ENCODE measurements around the gene MAP3K2.

DNA sequence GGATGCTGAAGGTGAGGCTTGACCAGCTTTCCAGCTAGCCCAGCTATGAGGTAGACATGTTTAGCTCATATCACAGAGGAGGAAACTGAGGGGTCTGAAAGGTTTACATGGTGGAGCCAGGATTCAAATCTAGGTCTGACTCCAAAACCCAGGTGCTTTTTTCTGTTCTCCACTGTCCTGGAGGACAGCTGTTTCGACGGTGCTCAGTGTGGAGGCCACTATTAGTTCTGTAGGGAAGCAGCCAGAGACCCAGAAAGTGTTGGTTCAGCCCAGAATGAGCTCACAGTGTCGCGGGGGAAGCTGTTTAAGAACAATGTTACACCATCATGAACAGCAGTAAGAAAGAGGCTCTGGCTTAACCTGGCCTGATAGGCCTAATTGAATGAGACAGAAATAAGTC, 41.5 kb upstream of the MAP3K2 start:
- TF ChIP-seq, protein P1, sequence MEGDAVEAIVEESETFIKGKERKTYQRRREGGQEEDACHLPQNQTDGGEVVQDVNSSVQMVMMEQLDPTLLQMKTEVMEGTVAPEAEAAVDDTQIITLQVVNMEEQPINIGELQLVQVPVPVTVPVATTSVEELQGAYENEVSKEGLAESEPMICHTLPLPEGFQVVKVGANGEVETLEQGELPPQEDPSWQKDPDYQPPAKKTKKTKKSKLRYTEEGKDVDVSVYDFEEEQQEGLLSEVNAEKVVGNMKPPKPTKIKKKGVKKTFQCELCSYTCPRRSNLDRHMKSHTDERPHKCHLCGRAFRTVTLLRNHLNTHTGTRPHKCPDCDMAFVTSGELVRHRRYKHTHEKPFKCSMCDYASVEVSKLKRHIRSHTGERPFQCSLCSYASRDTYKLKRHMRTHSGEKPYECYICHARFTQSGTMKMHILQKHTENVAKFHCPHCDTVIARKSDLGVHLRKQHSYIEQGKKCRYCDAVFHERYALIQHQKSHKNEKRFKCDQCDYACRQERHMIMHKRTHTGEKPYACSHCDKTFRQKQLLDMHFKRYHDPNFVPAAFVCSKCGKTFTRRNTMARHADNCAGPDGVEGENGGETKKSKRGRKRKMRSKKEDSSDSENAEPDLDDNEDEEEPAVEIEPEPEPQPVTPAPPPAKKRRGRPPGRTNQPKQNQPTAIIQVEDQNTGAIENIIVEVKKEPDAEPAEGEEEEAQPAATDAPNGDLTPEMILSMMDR (IDR thresholded peaks at IDR 0.05; ENCODE audit: low read depth, low read length, poor library complexity, severe bottlenecking): no peak
- no peak for TF ChIP-seq EZH2phosphoT487 (IDR thresholded peaks at IDR 0.05; ENCODE audit: borderline replicate concordance, low read length)
